ENCODE results near the gene TULP3.

GRCh38 chr12:2877047-2877952, 13.4 kb upstream of the TULP3 start, which contains the start of the genes FOXM1 and RHNO1:
- peak in 1 of 3 experiments; percentile 33 for TF ChIP-seq CTCF (IDR thresholded peaks at IDR 0.05)
- peak; percentile 31 to 85 for TF ChIP-seq POLR2AphosphoS5 (IDR thresholded peaks at IDR 0.05; ENCODE audit: insufficient read depth in 1 of 2, low read depth in 1 of 2)
- peak in 1 of 2 donors; percentile 43 for TF ChIP-seq POLR2A (IDR thresholded peaks at IDR 0.05)

Data from vagina (tissue), 2 donors.